GM21717 (cell line): ENCODE results near the gene DDA1.
"Not testable (repeated sequence)": the region's sequence is repeated elsewhere in the genome, so short reads cannot be mapped to it uniquely, and the experiment has no call there.

Experiments used
- ATAC-seq: cut with Tn5 transposase; IDR thresholded peaks from one replicate; pipeline ENCODE4 v1.9.1; 2021; ENCODE audit warnings: mild to moderate bottlenecking, moderate library complexity; ENCODE audit not compliant: unreplicated experiment

The DDA1 gene

DNA sequence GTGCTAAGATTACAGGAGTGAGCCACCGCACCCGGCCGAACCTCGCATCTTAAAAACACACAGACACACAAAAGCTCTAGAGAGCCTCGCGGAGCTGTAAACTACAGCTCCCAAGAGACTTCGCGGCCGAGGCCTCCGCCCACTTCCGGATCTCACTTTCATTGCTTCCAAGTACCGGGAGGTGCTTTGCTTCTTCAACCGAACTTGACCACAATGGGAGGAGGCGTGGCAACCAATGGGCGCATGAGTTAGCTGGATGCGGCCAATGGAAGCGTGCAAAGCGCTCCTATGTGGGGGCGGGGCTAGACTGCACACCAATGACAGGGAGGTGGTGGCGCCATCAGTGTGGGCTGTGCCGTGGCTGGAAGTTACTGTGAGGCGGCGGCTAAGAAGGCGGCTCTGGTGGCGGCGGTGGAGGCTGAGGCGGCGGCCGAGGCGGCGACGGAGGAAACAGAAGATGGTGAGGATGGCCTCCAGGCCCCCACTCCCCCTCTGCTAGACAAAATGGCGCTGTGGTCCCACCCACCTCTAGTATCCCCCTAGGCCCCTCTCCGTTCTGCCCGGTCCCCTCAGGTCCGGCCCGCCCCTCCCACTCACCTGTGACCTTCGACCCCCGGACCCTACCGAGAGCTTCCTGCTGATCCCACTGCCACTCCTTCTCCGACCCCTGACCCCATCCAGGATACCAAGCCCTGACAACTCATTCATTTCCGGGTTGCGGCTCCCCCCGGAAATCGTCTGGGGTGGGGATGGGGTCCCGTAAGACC, at the start of gene DDA1:
TSS of gene DDA1 (plus strand) at position 366 of the 767 bp plus-strand sequence. CDS start at position 458, 92 bp downstream.
- ATAC-seq: peak; percentile 50

DNA sequence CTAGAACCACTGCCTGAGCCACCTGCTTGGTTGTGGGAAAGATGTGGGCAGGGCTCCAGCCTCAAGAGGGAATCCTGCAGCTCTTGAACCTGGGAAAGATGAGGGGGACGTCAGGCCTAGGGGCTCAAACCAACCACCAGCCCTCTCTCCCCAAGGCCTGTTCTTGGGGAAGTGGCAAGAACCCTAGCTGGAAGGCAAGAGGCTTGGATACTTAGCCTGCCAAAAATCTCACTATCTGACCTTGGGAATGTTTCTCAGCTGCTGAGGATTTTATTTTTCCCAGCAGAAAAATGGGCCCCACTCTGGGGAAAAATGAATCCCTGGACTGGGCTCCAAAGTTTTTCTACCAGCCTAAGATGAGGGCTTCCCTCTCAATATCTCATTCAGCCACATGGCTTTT, 49.4 kb upstream of the DDA1 start:
- ATAC-seq: no peak

DNA sequence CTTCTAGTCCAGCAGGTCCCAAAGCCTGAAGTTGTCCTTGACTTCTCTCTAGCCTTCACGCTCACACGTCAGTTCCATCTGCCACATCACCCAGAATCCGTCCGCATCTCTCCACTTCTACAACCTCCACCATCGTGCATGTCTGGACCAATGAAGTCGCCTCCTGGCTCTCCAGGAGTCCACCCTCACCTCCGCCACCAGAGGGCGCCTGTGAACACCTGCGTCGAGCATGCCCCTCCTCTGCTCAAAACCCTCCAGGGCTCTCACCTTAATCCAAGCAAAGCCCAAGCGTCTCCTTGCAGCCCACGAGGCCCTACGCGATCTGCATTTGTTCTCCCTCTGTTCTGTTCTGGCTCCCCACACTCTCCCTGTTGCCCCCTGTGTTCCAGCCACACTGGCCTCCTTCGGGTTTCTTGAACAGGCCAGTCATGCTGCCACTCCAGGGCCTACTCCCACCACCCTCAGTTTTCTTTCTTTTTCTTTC, 48.5 kb upstream of the DDA1 start:
- ATAC-seq: no peak

DNA sequence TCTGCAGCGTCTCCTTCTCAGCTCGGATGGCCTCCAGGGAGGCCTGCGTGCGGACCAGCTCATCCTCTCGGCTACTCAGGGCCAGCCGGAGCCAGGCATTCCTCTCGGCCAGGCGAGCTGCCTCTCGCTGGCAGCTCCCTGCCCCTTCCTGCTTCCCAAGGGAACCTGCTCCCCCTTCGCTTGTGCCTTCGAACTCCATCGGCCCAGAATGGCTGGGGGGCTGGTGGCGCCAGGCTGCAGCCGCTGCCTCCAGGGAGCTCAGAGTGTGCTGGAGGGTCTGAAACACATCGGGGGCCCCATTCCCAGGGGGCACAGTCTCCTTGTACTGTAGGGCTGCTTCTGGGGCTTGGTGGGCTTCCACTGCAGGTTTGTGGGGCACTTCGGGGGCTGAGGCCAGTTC, 46.8 kb upstream of the DDA1 start:
- no peak for ATAC-seq

DNA sequence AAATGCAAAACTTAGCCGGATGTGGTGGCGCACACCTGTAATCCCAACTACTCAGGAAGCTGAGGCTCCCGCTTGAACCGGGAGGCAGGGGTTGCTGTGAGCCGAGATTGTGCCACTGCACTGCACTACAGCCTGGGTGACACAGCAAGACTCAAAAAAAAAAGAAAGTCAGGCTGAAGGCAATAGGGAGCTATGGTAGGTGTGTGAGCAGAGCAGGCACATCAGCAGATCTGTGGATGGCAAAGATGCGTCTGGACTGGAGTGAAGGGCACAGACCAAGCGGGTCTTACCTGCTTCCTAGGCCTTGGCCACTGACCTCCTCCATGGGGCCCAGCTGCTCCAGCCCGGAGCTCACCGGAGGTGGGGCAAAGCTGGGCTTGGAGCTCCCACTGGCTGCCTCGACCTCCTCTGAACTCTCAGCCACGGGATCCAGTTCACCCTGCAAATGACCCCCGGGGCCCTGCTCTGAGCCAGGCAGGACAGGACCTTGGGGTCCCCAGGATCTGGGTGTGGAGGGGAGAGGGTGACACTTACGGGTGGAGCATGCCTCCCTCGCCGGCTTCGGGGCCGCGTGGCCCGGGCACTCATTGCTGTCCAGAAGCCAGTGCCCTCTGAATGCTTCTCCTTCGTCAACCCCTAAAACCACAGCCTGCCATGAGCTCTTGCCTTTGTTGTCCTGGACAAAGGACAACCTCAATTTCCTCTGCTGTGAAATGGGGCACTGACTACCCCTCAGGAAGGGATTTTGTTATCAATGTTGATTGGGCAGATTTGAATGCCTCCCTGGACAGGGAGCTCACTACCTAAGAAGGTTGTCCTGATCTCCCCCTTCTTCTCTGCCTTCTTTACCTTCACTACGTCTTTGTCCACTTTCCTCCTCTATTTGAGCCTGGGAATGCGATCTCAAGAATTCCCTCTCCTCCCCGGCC, 45.4 kb upstream of the DDA1 start:
- ATAC-seq: no peak

DNA sequence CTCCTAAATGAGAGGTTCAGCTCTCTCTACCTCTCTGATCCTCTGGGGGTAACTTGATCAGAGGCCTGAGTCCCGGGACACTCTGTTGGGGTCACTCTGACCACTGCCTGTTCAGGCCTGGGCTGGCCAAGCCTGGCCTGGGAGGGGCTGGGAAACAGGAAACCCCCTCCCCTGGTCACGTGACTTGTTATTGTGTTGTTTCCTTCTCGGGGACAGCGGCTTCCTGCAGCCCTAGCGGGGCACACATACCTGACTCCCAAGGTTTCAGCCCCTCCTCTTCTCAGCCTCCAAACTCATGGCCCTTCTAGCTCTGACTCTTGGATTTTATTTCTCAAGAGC, 44.8 kb upstream of the DDA1 start, which contains the start of gene USHBP1:
TSS of gene USHBP1 (minus strand) at position 105 of the 339 bp plus-strand sequence. CDS start 446 bp downstream, outside the sequence.
- ATAC-seq: no peak

DNA sequence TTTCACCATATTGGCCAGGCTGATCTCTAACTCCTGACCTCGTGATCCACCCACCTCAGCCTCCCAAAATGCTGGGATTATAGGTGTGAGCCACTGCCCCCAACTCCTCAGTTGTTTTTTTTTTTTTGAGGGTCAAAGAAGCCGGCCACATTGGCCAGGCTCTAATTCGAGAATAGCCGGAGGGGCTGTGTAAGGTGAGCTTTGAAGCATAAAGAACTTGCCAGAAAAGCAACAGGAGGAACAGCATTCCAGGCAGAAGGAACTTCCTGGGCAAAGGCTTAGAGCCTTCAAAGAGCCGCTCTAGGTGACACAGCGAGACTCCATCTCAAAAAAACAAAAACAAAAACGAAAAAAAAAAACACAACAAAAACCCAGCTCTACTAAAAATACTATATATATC, 43.3 kb upstream of the DDA1 start:
- ATAC-seq: no peak

DNA sequence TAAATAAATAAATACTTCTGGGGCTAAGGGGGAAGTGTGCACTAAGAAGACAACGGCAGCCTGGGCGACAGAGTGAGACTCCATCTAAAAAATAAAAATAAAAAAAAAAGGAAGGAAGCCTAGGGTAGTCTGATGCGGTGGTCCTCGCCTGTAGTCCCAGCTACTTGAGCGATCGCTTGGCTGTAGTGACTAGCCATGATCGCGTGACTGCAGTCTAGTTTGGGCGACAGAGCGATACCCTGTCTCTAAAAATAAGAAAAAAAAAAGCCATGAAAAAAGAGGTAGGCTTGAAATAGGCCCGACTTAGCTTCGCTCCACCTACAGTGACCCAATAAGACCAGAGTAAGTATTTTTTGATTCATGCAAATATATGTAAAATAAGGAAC, 42.8 kb upstream of the DDA1 start:
- ATAC-seq: no peak

DNA sequence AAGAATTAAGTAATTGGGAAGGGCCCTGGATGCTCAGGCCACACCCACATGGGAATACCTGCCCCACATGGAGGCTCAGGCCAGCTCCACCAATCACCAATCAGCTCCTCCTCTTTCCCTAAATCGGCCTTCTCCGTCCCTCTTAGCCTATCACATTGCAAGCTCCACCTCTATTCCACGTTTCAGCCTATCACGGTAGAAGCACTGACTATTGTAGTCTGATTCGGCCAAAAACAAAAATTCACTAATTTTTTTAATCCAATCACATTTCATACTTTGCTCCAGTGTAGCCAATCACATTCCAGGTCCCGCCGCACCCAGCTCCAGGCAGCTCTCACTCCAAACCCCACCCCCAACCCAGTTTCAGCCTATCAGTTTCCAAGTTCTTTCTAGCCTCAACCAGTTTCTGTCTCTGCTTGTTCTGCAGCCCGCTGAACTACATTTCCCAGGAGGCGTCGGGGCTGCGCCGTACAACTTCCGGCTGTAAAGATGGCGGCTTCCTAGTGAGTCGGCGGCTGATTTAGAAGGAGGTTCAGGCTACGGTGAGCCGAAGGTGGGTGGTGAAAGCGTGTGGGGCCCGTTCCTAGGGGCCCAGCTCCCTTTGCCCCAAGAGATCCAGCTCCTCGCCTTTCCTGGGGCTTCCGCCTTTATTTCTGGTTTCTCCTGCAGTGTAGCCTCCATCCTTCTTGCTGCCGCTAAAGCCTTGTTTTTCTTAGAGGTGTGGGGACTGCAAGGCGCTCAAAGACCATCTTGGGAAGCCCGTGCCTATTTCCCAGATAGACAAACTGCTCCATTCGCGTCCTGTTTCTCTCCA, 42.2 kb upstream of the DDA1 start, which contains the start of gene BABAM1:
TSS of gene BABAM1 (plus strand) at position 469 of the 814 bp plus-strand sequence. CDS start 1,364 bp downstream, outside the sequence.
- peak; percentile 80 for ATAC-seq

DNA sequence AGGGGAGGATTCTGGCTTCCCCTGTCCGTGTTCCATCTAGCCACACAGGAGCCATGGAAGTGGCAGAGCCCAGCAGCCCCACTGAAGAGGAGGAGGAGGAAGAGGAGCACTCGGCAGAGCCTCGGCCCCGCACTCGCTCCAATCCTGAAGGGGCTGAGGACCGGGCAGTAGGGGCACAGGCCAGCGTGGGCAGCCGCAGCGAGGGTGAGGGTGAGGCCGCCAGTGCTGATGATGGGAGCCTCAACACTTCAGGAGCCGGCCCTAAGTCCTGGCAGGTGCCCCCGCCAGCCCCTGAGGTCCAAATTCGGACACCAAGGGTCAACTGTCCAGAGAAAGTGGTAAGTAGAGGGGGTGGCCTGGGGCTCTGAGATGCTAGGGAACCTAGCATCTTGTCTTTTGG, 40.6 kb upstream of the DDA1 start:
- ATAC-seq: no peak

DNA sequence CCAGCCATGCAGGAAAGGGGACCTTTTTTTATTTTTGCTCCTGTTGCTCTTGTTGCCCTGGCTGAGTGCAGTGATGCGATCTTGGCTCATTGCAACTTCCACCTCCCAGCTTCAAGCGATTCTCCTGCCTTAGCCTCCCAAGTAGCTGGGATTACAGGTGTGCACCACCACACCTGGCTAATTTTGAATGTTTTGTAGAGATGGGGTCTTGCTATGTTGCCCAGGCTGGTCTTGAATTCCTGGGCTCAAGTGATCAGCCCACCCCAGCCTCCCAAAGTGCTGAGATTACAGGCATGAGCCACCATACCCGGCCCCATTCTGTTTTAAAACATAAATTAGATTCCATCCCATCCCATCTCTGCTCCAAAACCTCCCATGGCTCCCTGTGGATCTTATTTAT, 34.5 kb upstream of the DDA1 start:
- not testable (repeated sequence) for ATAC-seq

DNA sequence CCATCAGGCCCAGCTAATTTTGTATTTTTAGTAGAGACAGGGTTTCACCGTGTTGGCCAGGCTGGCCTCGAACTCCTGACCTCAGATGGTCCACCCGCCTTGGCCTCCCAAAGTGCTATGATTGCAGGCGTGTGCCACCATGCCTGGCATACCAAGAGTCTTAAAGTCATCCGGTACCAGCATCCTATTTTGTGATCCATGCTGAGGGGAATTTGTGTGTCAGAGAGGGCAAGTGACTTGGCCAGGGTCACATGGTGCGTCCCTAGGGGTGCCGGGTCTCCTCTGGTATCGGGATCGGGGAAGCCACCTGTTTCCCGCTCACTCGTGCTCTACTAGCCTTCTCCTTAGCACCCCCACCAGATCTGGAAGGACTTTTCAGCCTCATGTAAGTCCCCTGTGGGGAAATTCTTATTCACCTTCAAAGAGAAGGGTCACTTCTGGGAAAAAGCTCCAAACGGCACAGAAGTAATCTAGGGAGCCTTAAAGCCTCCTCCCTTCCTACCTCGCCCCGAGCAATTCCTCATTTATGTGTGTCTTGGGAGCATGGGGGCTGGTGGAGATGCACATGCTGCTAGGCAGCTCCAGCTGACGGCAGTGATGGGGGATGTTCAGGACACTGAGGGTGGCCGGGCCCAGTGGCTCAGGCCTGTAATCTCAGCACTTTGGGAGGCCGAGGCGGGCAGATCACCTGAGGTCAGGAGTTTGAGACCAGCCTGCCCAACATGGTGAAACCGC, 33.8 kb upstream of the DDA1 start:
- ATAC-seq: no peak

DNA sequence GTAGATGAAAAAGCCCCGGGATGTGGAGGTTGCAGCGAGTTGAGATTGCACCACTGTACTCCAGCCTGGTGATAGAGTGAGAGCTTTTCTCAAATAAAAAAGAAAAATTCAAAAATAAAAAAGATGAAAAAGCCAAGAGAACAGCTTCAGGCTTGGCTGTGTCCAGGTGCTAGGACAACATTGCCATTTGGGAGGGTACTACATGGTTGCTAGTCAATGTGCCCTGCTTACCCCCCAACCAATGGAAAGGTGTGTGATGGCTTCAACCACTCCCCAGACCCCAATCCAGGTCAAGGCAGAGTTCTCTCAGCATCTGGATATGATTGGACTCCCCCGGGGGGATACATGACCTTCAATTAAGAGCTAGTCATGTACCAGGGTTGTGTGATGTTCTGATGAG, 29.9 kb upstream of the DDA1 start:
- no peak for ATAC-seq

DNA sequence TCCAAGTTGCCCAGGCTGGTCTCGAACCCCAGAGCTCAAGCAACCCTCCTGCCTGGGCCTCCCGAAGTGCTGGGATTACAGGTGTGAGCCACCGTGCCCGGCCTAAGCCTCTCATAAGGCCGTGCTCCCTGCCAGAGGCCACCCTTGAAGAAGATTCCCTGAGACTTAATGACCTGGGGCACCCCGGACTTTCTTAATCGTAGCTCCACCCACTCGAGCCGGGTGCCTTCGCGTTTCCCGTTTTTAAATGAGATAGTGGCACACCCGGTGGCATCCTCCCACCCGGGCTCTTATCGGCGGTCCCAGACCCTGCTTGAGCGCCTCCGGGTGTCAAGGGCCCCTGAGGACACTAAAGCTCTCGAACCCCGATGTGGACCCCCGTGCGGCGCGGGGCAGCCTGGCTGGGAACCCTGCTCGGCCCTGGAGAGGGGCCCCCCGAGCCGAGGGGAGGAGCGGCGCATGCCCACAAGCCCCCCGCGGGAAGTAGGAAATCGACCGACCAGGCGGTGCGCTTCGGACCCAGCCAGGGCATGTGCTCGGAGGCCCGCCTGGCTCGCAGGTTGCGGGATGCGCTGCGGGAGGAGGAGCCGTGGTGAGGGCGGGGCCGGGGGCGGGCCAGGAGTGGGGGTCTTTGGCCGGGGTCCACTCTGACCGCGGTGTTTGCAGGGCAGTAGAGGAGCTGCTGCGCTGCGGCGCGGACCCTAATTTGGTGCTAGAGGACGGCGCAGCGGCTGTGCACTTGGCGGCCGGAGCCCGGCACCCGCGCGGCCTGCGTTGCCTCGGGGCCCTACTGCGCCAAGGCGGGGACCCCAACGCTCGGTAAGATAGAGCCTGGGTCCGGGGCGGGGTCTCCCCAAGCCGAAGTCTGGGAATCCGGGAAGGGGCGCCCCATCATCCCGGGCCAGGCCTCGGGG, 27.7 kb upstream of the DDA1 start, which contains the start of gene ANKLE1:
TSS of gene ANKLE1 (plus strand) at position 511 of the 914 bp plus-strand sequence. CDS start at position 531, 20 bp downstream.
- no peak for ATAC-seq

DNA sequence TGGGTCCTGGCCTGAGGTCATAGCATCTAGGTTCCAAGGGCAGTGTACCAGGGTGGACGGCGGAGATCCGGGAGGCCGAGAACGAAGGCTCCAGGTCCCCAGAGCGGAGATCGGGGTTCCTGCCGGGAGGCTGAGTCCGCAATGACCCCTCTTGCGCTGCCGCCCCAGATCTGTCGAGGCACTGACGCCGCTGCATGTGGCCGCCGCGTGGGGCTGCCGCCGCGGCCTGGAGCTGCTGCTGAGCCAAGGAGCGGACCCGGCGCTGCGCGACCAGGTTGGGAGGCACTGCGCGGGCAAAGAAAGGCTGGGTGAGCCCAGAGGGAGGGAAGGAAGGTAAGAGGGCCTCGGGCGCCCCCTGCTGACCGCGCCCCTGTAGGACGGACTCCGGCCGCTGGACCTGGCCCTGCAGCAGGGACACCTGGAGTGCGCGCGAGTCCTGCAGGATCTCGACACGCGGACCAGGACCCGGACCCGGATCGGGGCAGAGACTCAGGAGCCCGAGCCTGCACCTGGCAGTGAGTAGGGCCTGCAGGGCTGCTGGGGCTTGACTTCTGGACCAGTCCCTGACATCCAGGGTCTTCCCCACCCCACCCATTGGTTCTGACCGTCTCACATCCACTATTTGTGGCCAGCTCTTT, 26.8 kb upstream of the DDA1 start:
- no peak for ATAC-seq

DNA sequence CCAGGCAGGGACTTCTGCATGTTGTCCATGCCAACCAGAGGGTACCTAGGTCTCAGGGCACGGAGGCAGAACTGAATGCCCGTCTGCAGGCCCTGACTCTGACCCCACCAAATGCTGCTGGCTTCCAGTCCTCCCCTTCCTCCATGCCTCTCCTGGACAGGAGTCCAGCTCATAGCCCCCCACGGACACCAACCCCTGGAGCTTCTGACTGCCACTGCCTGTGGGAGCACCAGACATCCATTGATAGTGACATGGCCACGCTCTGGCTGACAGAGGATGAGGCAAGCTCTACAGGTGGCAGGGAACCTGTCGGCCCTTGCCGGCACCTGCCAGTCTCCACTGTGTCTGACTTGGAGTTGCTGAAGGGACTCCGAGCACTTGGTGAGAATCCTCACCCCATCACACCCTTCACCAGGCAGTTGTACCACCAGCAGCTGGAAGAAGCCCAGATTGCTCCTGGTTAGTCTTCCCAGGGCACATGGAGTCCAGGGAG, 25.8 kb upstream of the DDA1 start:
- ATAC-seq: no peak

DNA sequence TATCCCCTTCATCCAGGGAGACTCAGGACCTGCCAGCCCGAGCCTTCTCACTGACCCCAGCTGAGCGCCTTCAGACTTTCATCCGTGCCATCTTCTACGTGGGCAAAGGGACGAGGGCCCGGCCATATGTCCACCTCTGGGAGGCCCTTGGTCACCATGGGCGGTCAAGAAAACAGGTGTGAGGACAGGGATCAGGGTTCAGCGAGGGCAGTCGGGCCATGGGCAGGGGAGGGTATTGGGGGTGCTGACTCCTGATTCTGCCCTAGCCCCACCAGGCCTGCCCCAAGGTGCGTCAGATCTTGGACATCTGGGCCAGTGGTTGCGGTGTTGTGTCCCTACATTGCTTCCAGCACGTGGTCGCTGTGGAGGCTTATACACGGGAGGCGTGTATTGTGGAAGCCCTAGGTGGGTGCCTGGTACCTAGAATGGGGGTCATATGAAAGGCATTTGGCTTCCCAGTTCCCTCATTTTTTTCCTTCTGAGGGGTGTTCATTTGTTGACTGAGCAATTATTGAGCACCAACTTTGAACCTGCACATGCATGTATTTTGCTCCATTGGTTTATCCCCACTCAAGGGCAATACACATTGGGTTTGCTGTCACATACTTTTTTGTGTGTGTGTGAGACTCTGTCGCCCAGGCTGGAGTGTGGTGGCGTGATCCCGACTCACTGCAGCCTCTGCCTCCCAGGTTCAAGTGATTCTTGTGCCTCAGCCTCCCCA, 23.8 kb upstream of the DDA1 start:
- no peak for ATAC-seq

DNA sequence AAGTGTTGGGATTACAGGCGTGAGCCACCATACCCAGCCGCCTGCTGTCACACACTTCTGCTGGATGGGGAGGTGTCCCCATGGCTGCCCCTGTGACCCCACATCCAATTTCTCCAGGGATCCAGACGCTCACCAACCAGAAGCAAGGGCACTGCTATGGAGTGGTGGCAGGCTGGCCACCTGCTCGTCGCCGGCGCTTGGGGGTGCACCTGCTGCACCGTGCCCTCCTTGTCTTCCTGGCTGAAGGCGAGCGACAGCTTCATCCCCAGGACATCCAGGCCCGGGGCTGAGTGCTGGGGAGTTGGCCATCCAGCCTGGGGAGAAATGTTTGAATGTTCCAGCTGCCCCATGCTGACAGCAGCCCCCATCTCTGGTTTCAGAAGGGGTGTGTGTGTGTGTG, 23.1 kb upstream of the DDA1 start:
- ATAC-seq: no peak
